RWPE1 (cell line): Measurements from ENCODE around the gene IFNA13.

Experiments
- CTCF ChIA-PET: fragments of 350-600 bp; sonication (Branson Sonifier 250); formaldehyde crosslinking; extraction: SDS; loops from one replicate; lab custom pipeline; 2021; lab: Yijun Ruan, JAX
- POLR2A ChIA-PET: fragments of 400-600 bp; formaldehyde crosslinking; extraction: SDS; loops from one replicate; lab custom pipeline; 2020; ENCODE audit warnings: antibody characterized with exemption; ENCODE audit not compliant: low non-redundant PET; lab: Yijun Ruan, JAX
- DNase-seq: peaks from one replicate; pipeline ENCODE4 v3.0.0; 2012; ENCODE audit warnings: low spot score
- H3K27ac ChIP-seq: fragments of 450-650 bp; 2 replicates; pipeline ENCODE4 v1.5.1; 2017
- TF ChIP-seq, protein P1 (sequence below): fragments of 450-650 bp; conservative IDR thresholded peaks from 2 replicates; pipeline ENCODE4 v1.5.1; 2017; ENCODE audit warnings: low read depth, mild to moderate bottlenecking

The IFNA13 gene

DNA sequence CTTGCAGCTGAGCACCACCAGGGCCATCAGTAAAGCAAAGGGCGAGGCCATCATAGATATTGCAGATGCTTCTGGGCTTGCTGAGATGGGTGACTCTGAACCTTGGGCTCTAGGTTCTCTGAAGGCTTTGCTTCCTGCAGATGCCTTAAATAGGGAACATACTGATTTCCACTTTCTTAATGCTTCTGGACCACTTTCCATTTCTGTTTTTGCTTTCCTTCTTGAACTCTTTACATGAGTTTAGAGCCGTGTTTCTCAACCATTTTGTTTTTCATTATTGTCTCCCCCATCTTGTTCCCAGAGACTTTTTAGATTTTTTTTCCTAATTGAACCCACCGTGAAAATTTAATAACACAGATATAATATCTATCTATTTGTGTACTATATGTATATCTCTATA is at the start of gene IFNA13:
Gene IFNA13 (minus strand): TSS at position 101 of the 400 bp plus-strand sequence. CDS start 47 bp downstream, at position 54.
- no peak for DNase-seq
- ChIA-PET POLR2A (no interaction called here), CTCF (no interaction called here)
- H3K27ac ChIP-seq = no peak within 1 kb of the TSS
- TF ChIP-seq, protein P1, sequence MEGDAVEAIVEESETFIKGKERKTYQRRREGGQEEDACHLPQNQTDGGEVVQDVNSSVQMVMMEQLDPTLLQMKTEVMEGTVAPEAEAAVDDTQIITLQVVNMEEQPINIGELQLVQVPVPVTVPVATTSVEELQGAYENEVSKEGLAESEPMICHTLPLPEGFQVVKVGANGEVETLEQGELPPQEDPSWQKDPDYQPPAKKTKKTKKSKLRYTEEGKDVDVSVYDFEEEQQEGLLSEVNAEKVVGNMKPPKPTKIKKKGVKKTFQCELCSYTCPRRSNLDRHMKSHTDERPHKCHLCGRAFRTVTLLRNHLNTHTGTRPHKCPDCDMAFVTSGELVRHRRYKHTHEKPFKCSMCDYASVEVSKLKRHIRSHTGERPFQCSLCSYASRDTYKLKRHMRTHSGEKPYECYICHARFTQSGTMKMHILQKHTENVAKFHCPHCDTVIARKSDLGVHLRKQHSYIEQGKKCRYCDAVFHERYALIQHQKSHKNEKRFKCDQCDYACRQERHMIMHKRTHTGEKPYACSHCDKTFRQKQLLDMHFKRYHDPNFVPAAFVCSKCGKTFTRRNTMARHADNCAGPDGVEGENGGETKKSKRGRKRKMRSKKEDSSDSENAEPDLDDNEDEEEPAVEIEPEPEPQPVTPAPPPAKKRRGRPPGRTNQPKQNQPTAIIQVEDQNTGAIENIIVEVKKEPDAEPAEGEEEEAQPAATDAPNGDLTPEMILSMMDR = no peak

- DNase-seq = no peak
- CTCF ChIA-PET = interaction anchor here (1.1 kb wide), 1 partner anchor 20 kb away, joined by 3 read pairs; no protein-coding TSS in a partner anchor
- H3K27ac ChIP-seq = no peak overlapping the region
- TF ChIP-seq, protein P1 = no peak
- POLR2A ChIA-PET = no interaction called here
These were observed 47.8 kb upstream of the IFNA13 start for GRCh38 chr9:21415493-21416267.

DNA sequence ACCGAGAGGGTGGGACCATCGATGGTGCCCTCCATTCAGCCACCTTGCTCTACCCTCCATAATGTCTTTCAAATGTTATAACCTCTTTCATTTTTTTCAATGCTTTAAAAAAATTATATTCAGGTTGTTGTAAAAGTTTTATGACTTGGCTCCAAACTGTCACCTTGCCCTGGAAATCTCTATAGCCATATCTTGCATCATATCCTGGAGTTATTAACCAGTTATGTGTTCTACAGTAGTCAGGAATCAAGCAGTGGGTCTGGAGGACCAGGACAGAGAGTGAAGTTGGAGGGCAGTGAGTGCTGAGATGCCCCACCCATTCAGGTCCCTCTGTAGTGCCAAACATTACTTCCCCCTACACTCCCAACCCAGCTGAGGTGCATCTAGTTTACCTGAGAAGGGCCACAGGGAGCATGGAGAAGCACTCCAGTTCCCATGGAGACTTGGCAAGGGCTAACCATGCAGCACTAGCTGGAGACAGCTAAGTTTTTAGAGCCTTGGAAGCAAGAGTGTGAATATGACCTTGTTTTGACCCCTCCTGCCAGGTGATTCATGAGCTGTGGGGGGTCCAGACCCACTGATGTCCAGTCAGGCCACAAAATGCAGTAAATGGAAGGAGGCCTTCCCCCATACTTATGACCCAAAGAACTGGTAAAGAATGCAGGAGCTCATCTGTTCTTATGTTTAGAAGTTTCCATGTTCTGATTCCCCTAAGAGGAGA is 46.5 kb upstream of the IFNA13 start:
- H3K27ac ChIP-seq = no peak overlapping the region
- TF ChIP-seq, protein P1 = no peak
- ChIA-PET POLR2A (no interaction called here), CTCF (no interaction called here)
- DNase-seq = no peak

- ChIA-PET POLR2A (no interaction called here), CTCF (interaction anchor here (0.6 kb wide), 1 partner anchor 382 kb away, joined by 3 read pairs; no protein-coding TSS in a partner anchor)
- DNase-seq = no peak
- H3K27ac ChIP-seq = no peak overlapping the region
- TF ChIP-seq, protein P1 = no peak
These were observed 45.8 kb upstream of the IFNA13 start for GRCh38 chr9:21413624-21414023.

DNA sequence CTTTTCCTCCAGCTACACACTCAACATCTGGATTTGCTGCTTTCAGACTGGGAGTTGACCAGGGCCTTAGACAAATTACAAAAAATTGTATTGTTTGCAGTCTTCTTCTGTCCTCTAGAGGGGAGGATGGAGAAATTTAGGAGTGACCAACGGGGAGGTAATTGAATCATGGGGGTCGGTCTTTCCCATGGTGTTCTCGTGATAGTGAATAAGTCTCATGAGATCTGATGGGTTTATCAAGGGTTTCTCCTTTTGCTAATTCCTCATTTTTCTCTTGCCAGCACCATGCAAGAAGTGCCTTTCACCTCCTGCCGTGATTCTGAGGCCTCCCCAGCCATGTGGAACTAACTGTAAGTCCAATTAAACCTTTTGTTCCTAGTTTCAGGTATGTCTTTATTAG is 45.3 kb upstream of the IFNA13 start:
- ChIA-PET CTCF (interaction anchor here (0.6 kb wide), 1 partner anchor 382 kb away, joined by 3 read pairs; no protein-coding TSS in a partner anchor), POLR2A (no interaction called here)
- TF ChIP-seq, protein P1 = no peak
- H3K27ac ChIP-seq = no peak overlapping the region
- no peak for DNase-seq

- ChIA-PET CTCF (no interaction called here), POLR2A (no interaction called here)
- TF ChIP-seq, protein P1 = no peak
- no peak overlapping the region for H3K27ac ChIP-seq
- no peak for DNase-seq
These were observed 44.2 kb upstream of the IFNA13 start for GRCh38 chr9:21412107-21412506.
